Measurements from ENCODE around the gene RBFOX2. TPM values are rescaled to one million over a fixed set of nuclear protein-coding genes. Genes with fewer than 3 reads are reported as not detected.

The RBFOX2 gene
- total and polyA plus RNA-seq, 3 donors from 2014 or later, result 53.4 to 85.2 (median 63.9) TPM

- H3K36me3 ChIP-seq (ENCODE audit: low read depth, missing control alignments), result no peaks in the 10 kb centered on the region
- H3K27ac ChIP-seq, result peak overlapping the region; percentile 70 to 74
- H3K9me3 ChIP-seq, result no peaks in the 10 kb centered on the region
- 6 to 14% methylated on average over 9 of the region's 9 CpGs for WGBS, 2 donors
- TF ChIP-seq, protein P1, sequence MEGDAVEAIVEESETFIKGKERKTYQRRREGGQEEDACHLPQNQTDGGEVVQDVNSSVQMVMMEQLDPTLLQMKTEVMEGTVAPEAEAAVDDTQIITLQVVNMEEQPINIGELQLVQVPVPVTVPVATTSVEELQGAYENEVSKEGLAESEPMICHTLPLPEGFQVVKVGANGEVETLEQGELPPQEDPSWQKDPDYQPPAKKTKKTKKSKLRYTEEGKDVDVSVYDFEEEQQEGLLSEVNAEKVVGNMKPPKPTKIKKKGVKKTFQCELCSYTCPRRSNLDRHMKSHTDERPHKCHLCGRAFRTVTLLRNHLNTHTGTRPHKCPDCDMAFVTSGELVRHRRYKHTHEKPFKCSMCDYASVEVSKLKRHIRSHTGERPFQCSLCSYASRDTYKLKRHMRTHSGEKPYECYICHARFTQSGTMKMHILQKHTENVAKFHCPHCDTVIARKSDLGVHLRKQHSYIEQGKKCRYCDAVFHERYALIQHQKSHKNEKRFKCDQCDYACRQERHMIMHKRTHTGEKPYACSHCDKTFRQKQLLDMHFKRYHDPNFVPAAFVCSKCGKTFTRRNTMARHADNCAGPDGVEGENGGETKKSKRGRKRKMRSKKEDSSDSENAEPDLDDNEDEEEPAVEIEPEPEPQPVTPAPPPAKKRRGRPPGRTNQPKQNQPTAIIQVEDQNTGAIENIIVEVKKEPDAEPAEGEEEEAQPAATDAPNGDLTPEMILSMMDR (IDR thresholded peaks at IDR 0.05), result no peak
- no peak for TF ChIP-seq POLR2A (IDR thresholded peaks at IDR 0.05)
- intact Hi-C loops (cut with DNase I; ENCODE audit: low total_unique reads), result loop anchor here (10.0 kb wide), 1 partner anchor 290 kb away; no protein-coding TSS in a partner anchor
- H3K4me3 ChIP-seq, result peak overlapping the region; percentile 2 to 15
- peak; percentile 85 for DNase-seq
- no peaks in the 10 kb centered on the region for H3K27me3 ChIP-seq
- peaks cover 39% of the 10 kb centered on the region for H3K4me1 ChIP-seq
These were observed 113.8 kb downstream of the RBFOX2 start for GRCh38 chr22:35914665-35915476.

- intact Hi-C loops (cut with DNase I; ENCODE audit: low total_unique reads), result loop anchor here (10.0 kb wide), 1 partner anchor 290 kb away; no protein-coding TSS in a partner anchor
- no peak for TF ChIP-seq POLR2A (IDR thresholded peaks at IDR 0.05)
- TF ChIP-seq, protein P1 (IDR thresholded peaks at IDR 0.05), result no peak
- Histone ChIP-seq H3K9me3 (no peaks in the 10 kb centered on the region), H3K4me3 (no peak overlapping the region), H3K36me3 (ENCODE audit: low read depth, missing control alignments) (no peaks in the 10 kb centered on the region), H3K27ac (peak overlapping the region; percentile 70 to 74), H3K27me3 (no peaks in the 10 kb centered on the region), H3K4me1 (peaks cover 43% of the 10 kb centered on the region)
- 25 to 31% methylated on average over 2 of the region's 2 CpGs for WGBS, 2 donors
- DNase-seq, result no peak
These were observed 114.3 kb downstream of the RBFOX2 start for GRCh38 chr22:35914357-35914664.

DNA sequence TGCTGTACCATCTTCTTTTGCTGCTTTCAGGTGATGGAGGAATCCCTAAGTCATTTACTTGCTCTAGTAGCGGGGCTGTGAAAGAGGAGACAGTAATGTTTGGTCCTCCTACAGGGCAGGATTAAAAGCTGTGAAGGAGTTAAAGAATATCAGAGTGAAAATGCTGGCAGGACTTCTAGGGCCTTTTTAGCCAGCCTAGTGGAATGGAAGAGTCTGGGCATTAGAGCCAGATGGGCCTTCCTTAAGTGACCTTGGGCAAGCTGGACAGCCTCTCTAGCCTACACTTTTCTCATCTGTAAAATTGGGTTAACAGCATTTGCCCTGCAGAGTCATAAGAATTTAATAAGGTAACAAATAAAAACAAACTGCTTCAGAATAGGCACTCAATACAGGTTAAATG, 114.7 kb downstream of the RBFOX2 start:
- DNase-seq, result no peak
- WGBS, 2 donors, result 53 to 66% methylated on average over 1 of the region's 1 CpG
- intact Hi-C loops (cut with DNase I; ENCODE audit: low total_unique reads), result loop anchor here (10.0 kb wide), 1 partner anchor 289 kb away; no protein-coding TSS in a partner anchor

GRCh38 chr22:35912658-35913057, 116.0 kb downstream of the RBFOX2 start:
- Histone ChIP-seq H3K4me1 (peaks cover 43% of the 10 kb centered on the region), H3K27me3 (no peaks in the 10 kb centered on the region), H3K36me3 (ENCODE audit: low read depth, missing control alignments) (no peaks in the 10 kb centered on the region), H3K27ac (no peak overlapping the region), H3K4me3 (no peak overlapping the region), H3K9me3 (no peaks in the 10 kb centered on the region)
- no peak for TF ChIP-seq POLR2A (IDR thresholded peaks at IDR 0.05)
- TF ChIP-seq, protein P1 (IDR thresholded peaks at IDR 0.05), result no peak
- DNase-seq, result no peak
- 59 to 65% methylated on average over 1 of the region's 1 CpG for WGBS, 2 donors
- intact Hi-C loops (cut with DNase I; ENCODE audit: low total_unique reads), result loop anchor here (10.0 kb wide), 1 partner anchor 288 kb away; no protein-coding TSS in a partner anchor

More for the DNA sequence above, 114.7 kb downstream of the RBFOX2 start:
- Histone ChIP-seq H3K4me3 (no peak overlapping the region), H3K4me1 (peaks cover 43% of the 10 kb centered on the region), H3K27me3 (no peaks in the 10 kb centered on the region), H3K9me3 (no peaks in the 10 kb centered on the region), H3K27ac (peak overlapping the region; percentile 70 to 74), H3K36me3 (ENCODE audit: low read depth, missing control alignments) (no peaks in the 10 kb centered on the region)
- TF ChIP-seq, protein P1 (IDR thresholded peaks at IDR 0.05), result no peak
- TF ChIP-seq POLR2A (IDR thresholded peaks at IDR 0.05), result no peak
